Hepatocyte (in vitro differentiated cells): ENCODE measurements around the gene AIP. TPM values are rescaled to one million over a fixed set of nuclear protein-coding genes. Genes with fewer than 3 reads are reported as not detected.

Experiments used
- DNase-seq: peaks from one replicate; pipeline ENCODE4 v3.0.0-alpha.2; 2016; ENCODE audit warnings: low spot score
- H2AFZ ChIP-seq: fragments of 200-600 bp; sonication (generic); 2 replicates; pipeline ENCODE4 v1.6.0; 2016; ENCODE audit warnings: antibody characterized with exemption, mild to moderate bottlenecking
- H3K27ac ChIP-seq: fragments of 200-600 bp; sonication (generic); 2 replicates; pipeline ENCODE4 v1.5.1; 2016; ENCODE audit warnings: mild to moderate bottlenecking
- H3K27me3 ChIP-seq: fragments of 200-600 bp; sonication (generic); 2 replicates; pipeline ENCODE4 v1.6.1; 2016
- H3K36me3 ChIP-seq: fragments of 200-600 bp; sonication (generic); replicated peaks from 2 replicates; pipeline ENCODE4 v1.5.1; 2016; ENCODE audit warnings: low read depth; ENCODE audit not compliant: insufficient read depth
- H3K4me1 ChIP-seq: fragments of 200-600 bp; sonication (generic); 2 replicates; pipeline ENCODE4 v1.5.1; 2016; ENCODE audit warnings: mild to moderate bottlenecking, moderate library complexity; ENCODE audit not compliant: insufficient read depth
- H3K4me2 ChIP-seq: fragments of 200-600 bp; sonication (generic); 2 replicates; pipeline ENCODE4 v1.6.0; 2016
- H3K4me3 ChIP-seq: fragments of 200-600 bp; sonication (generic); 2 replicates; pipeline ENCODE4 v1.5.1; 2016; ENCODE audit warnings: mild to moderate bottlenecking
- H3K79me2 ChIP-seq: fragments of 200-600 bp; sonication (generic); 2 replicates; pipeline ENCODE4 v1.6.0; 2017; ENCODE audit warnings: mild to moderate bottlenecking
- H3K9me2 ChIP-seq: fragments of 200-600 bp; sonication (generic); replicated peaks from 2 replicates; pipeline ENCODE4 v1.6.0; 2017; ENCODE audit warnings: mild to moderate bottlenecking; ENCODE audit not compliant: insufficient read depth
- H3K9me3 ChIP-seq: fragments of 200-600 bp; sonication (generic); 2 replicates; pipeline ENCODE4 v1.5.1; 2016; ENCODE audit warnings: low read depth, mild to moderate bottlenecking
- H4K20me1 ChIP-seq: fragments of 200-600 bp; sonication (generic); 2 replicates; pipeline ENCODE4 v1.6.0; 2016; ENCODE audit warnings: mild to moderate bottlenecking; ENCODE audit not compliant: insufficient read depth, poor library complexity, severe bottlenecking
- CTCF ChIP-seq: fragments of 200-600 bp; sonication (generic); IDR thresholded peaks from 2 replicates; pipeline ENCODE4 v1.5.1; 2016; ENCODE audit warnings: antibody characterized with exemption, mild to moderate bottlenecking; ENCODE audit not compliant: poor library complexity
- EZH2 ChIP-seq: fragments of 200-600 bp; sonication (generic); IDR thresholded peaks from 2 replicates; pipeline ENCODE4 v1.6.1; 2016; ENCODE audit warnings: antibody characterized with exemption, mild to moderate bottlenecking, borderline replicate concordance
- EZH2phosphoT487 ChIP-seq: fragments of 200-600 bp; sonication (generic); IDR thresholded peaks from one replicate; pipeline ENCODE4 v1.6.1; 2018; ENCODE audit warnings: antibody characterized with exemption, mild to moderate bottlenecking, low read depth, moderate library complexity; ENCODE audit not compliant: unreplicated experiment, severe bottlenecking
- WGBS: methylation state at CpG from one replicate; pipeline ENCODE4 v1.1.6; 2016; ENCODE audit warnings: low lambda C conversion rate; ENCODE audit errors: missing lambda C conversion rate; 5-methylcytosine and 5-hydroxymethylcytosine counted together
- polyA plus RNA-seq: library from polyadenylated mRNA; unstranded; fragments of >200 nt; fragmentation: Nextera tagmentation; extraction: Ambion mirVana; gene quantifications from 2 replicates; pipeline ENCODE4 v1.2.1, GENCODE V29; 2016
- total RNA-seq: library from RNA; depleted of rRNA; stranded (reverse); fragments of >200 nt; gene quantifications from 2 replicates; pipeline ENCODE4 v1.2.3, GENCODE V29; 2014

AIP gene
- total and polyA plus RNA-seq, 2 experiments from 2014 or later, result 35.3 to 45.2 TPM

- no peaks in the 10 kb centered on the region for H3K9me3 ChIP-seq
- H3K9me2 ChIP-seq, result no peaks in the 10 kb centered on the region
- H4K20me1 ChIP-seq, result no peaks in the 10 kb centered on the region
- DNase-seq, result no peak
- TF ChIP-seq EZH2 (no peak), EZH2phosphoT487 (no peak), CTCF (no peak)
- H3K4me2 ChIP-seq, result no peak overlapping the region
- H3K4me1 ChIP-seq, result no peaks in the 10 kb centered on the region
- no peaks in the 10 kb centered on the region for H3K36me3 ChIP-seq
- H3K4me3 ChIP-seq, result no peak overlapping the region
- no peaks in the 10 kb centered on the region for H3K79me2 ChIP-seq
- H2AFZ ChIP-seq, result no peak overlapping the region
- no peaks in the 10 kb centered on the region for H3K27me3 ChIP-seq
- no peak overlapping the region for H3K27ac ChIP-seq
- WGBS, result 85% methylated on average over 8 of the region's 10 CpGs
Measured at GRCh38 chr11:67521924-67522323, 39.1 kb downstream of the AIP start.

GRCh38 chr11:67522338-67522737 is 39.5 kb downstream of the AIP start:
- H3K36me3 ChIP-seq, result no peaks in the 10 kb centered on the region
- WGBS, result 93% methylated on average over 4 of the region's 15 CpGs
- H3K4me3 ChIP-seq, result no peak overlapping the region
- H3K79me2 ChIP-seq, result no peaks in the 10 kb centered on the region
- H4K20me1 ChIP-seq, result no peaks in the 10 kb centered on the region
- H3K4me1 ChIP-seq, result no peaks in the 10 kb centered on the region
- no peak overlapping the region for H3K4me2 ChIP-seq
- H3K27me3 ChIP-seq, result no peaks in the 10 kb centered on the region
- no peak overlapping the region for H2AFZ ChIP-seq
- DNase-seq, result no peak
- no peaks in the 10 kb centered on the region for H3K9me2 ChIP-seq
- TF ChIP-seq EZH2 (no peak), CTCF (no peak), EZH2phosphoT487 (no peak)
- H3K9me3 ChIP-seq, result no peaks in the 10 kb centered on the region
- no peak overlapping the region for H3K27ac ChIP-seq

- Histone ChIP-seq H3K9me2 (no peaks in the 10 kb centered on the region), H4K20me1 (no peaks in the 10 kb centered on the region), H3K27ac (no peak within 1 kb of the TSS), H3K4me3 (no peak within 1 kb of the TSS), H3K79me2 (no peaks in the 10 kb centered on the region), H3K9me3 (no peaks in the 10 kb centered on the region), H3K4me2 (no peak within 1 kb of the TSS), H3K4me1 (no peaks in the 10 kb centered on the region), H3K36me3 (no peaks in the 10 kb centered on the region), H2AFZ (no peak within 1 kb of the TSS), H3K27me3 (no peaks in the 10 kb centered on the region)
- DNase-seq, result no peak
- 82% methylated on average over 14 of the region's 23 CpGs for WGBS
- TF ChIP-seq CTCF (no peak), EZH2phosphoT487 (no peak), EZH2 (no peak)
Measured at GRCh38 chr11:67522844-67523555, 40.2 kb downstream of the AIP start, which contains the start of gene CABP2. Gene CABP2 (minus strand): TSS chr11:67523446. CDS start chr11:67523326, 120 bp downstream.
